Activated gamma-delta T cell (primary cell): ENCODE measurements around the gene SLITRK1.

Experiments used
- DNase-seq: peaks from one replicate; lab custom pipeline; 2025; lab: John Stamatoyannopoulos, UW

Gene SLITRK1

GRCh38 chr13:83865161-83866137, 16.8 kb downstream of the SLITRK1 start:
- DNase-seq: no peak

GRCh38 chr13:83853771-83854170, 28.5 kb downstream of the SLITRK1 start:
- DNase-seq: no peak

- no peak for DNase-seq
Observed at GRCh38 chr13:83845106-83845505, 37.2 kb downstream of the SLITRK1 start.

GRCh38 chr13:83839146-83839545, 43.1 kb downstream of the SLITRK1 start:
- no peak for DNase-seq

GRCh38 chr13:83831796-83832195, 50.5 kb downstream of the SLITRK1 start:
- no peak for DNase-seq

- DNase-seq: no peak
Observed at GRCh38 chr13:83829810-83830209, 52.5 kb downstream of the SLITRK1 start.

GRCh38 chr13:83827338-83827737, 54.9 kb downstream of the SLITRK1 start:
- DNase-seq: no peak
